NCI-H1092 (cell line): ENCODE results near the gene CCNY.

Source experiments
- DNase-seq: peaks from one replicate; lab custom pipeline; 2025; lab: John Stamatoyannopoulos, UW

CCNY gene

GRCh38 chr10:35331894-35332640 lies 4.2 kb upstream of the CCNY start:
- no peak for DNase-seq

GRCh38 chr10:35334297-35334696 lies 2.0 kb upstream of the CCNY start:
- no peak for DNase-seq

- DNase-seq = no peak
These were observed 901 bp upstream of the CCNY start for GRCh38 chr10:35335133-35336083.

GRCh38 chr10:35336921-35337823 lies 863 bp downstream of the CCNY start:
- DNase-seq = no peak

- no peak for DNase-seq
These were observed 3.6 kb downstream of the CCNY start for GRCh38 chr10:35339942-35340341.

GRCh38 chr10:35340975-35341374 lies 4.7 kb downstream of the CCNY start:
- DNase-seq = no peak

GRCh38 chr10:35341521-35341920 lies 5.2 kb downstream of the CCNY start:
- DNase-seq = no peak

GRCh38 chr10:35342183-35342753 lies 6.0 kb downstream of the CCNY start:
- no peak for DNase-seq

GRCh38 chr10:35343739-35344138 lies 7.4 kb downstream of the CCNY start:
- no peak for DNase-seq

- no peak for DNase-seq
These were observed 9.1 kb downstream of the CCNY start for GRCh38 chr10:35345383-35345742.

GRCh38 chr10:35346248-35346647 lies 9.9 kb downstream of the CCNY start:
- DNase-seq = no peak

- DNase-seq = no peak
These were observed 10.8 kb downstream of the CCNY start for GRCh38 chr10:35347121-35347562.

GRCh38 chr10:35347899-35348608 lies 11.7 kb downstream of the CCNY start:
- no peak for DNase-seq

- no peak for DNase-seq
These were observed 12.5 kb downstream of the CCNY start for GRCh38 chr10:35348609-35349388.

GRCh38 chr10:35349389-35349915 lies 13.1 kb downstream of the CCNY start:
- DNase-seq = no peak

- no peak for DNase-seq
These were observed 14.7 kb downstream of the CCNY start for GRCh38 chr10:35351021-35351420.

GRCh38 chr10:35352097-35352496 lies 15.8 kb downstream of the CCNY start:
- no peak for DNase-seq

- no peak for DNase-seq
These were observed 16.2 kb downstream of the CCNY start for GRCh38 chr10:35352512-35352911.

- DNase-seq = no peak
These were observed 17.1 kb downstream of the CCNY start for GRCh38 chr10:35353395-35353794.

- no peak for DNase-seq
These were observed 17.5 kb downstream of the CCNY start for GRCh38 chr10:35353805-35354204.
